Measurements from ENCODE around the gene PDE4B.

PDE4B gene

DNA sequence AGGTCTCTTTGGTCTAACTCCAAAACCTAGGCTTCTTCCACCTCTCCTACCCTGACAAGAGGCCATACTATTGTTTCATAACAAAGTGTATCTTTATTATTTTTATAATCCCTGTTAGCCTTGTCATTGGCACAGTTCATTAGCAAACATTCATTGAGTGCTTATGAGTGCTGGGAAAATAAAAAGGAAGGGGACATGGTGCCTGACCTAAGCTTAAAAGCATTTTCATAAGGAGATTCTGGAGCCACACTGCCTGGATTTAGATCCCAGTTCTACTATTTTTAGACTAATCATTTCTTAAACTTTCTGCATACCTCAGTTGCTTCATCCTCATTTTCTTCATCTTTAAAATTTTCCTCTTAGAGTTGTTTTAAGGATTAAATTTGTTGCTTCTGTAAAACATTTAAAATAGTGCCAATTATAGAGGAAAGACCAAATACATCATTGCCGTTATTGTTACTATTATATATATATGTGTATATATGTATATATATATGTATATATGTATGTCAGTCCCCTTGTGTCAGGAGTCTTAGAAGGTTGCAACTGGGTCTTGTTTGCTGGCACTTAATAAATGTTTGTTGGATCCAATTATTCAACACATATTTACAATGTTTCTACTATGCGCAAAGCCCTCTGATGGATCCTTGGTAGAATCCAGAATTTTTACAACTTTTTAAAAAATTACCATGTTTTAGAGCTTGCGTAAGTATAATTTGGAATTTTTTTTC lies 490.4 kb downstream of the PDE4B start:
- TF ChIP-seq, protein P1, sequence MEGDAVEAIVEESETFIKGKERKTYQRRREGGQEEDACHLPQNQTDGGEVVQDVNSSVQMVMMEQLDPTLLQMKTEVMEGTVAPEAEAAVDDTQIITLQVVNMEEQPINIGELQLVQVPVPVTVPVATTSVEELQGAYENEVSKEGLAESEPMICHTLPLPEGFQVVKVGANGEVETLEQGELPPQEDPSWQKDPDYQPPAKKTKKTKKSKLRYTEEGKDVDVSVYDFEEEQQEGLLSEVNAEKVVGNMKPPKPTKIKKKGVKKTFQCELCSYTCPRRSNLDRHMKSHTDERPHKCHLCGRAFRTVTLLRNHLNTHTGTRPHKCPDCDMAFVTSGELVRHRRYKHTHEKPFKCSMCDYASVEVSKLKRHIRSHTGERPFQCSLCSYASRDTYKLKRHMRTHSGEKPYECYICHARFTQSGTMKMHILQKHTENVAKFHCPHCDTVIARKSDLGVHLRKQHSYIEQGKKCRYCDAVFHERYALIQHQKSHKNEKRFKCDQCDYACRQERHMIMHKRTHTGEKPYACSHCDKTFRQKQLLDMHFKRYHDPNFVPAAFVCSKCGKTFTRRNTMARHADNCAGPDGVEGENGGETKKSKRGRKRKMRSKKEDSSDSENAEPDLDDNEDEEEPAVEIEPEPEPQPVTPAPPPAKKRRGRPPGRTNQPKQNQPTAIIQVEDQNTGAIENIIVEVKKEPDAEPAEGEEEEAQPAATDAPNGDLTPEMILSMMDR (IDR thresholded peaks at IDR 0.05; ENCODE audit: control insufficient read depth, extremely low read depth, insufficient read depth): no peak
- peak; percentile 43 for DNase-seq (ENCODE audit: low read depth)
- H3K4me3 ChIP-seq (ENCODE audit: low read depth, low read length): no peak overlapping the region

DNA sequence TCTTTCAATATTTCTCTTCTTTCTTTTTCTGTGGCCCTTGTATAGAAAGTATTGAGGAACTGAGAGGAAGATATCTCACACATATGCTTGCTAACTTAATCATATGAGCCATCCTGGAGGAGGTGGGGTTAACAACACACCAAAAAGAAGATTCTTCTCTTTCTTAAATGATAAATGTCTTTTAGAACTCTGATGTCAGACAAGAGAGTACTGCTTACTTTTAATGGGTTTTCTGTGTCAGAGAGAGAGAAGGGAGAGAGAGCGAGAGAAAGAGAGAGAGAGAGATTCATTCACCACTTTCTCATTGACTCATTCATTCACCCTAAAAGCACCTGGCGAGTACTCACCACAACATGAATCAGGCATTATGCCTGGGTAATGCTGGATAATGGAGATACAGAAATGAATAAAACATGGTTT lies 490.9 kb downstream of the PDE4B start:
- TF ChIP-seq, protein P1 (IDR thresholded peaks at IDR 0.05; ENCODE audit: control insufficient read depth, extremely low read depth, insufficient read depth): no peak
- no peak overlapping the region for H3K4me3 ChIP-seq (ENCODE audit: low read depth, low read length)
- DNase-seq (ENCODE audit: low read depth): no peak

DNA sequence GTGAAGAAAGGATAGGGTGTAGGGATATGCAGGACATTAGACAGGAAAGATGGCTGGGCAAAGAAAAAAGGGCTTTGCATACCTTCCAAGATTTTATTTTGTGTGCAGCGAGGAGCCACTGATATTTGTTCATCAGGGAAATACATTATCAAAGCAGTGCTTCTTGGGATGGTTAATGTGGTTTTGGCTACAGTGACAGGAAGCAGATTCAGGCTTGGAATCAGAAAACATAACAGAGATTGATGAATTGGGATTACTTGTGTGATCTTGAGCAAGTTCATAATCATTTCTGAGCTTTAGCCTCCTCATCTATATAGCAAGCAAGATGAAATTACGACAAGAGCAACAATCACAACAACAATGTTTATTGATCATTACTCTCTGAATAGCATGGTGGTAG lies 492.1 kb downstream of the PDE4B start:
- H3K4me3 ChIP-seq (ENCODE audit: low read depth, low read length): no peak overlapping the region
- DNase-seq (ENCODE audit: low read depth): no peak
- TF ChIP-seq, protein P1 (IDR thresholded peaks at IDR 0.05; ENCODE audit: control insufficient read depth, extremely low read depth, insufficient read depth): no peak

GRCh38 chr1:66285618-66286270 lies 493.0 kb downstream of the PDE4B start:
- H3K4me3 ChIP-seq (ENCODE audit: low read depth, low read length): no peak overlapping the region
- DNase-seq (ENCODE audit: low read depth): peak; percentile 38
- TF ChIP-seq, protein P1 (IDR thresholded peaks at IDR 0.05; ENCODE audit: control insufficient read depth, extremely low read depth, insufficient read depth): no peak

DNA sequence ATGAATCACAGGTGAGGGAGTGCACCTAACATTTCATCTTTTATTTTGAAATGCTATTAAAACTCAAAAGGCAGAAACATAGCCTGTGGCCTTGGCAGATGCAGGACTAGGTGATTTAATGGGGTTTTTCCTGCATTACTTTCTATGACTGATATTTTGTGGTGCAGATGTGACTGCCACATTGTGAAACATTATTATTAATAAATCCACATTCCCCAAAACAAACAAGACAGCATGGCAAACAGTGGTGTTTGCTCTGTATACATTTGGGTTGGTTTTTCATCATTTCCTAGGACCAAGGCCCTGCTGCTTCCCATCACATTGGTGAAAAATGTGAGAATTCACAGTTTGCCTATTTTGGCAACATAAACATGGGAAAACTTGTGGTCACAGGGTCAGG lies 493.6 kb downstream of the PDE4B start:
- H3K4me3 ChIP-seq (ENCODE audit: low read depth, low read length): no peak overlapping the region
- TF ChIP-seq, protein P1 (IDR thresholded peaks at IDR 0.05; ENCODE audit: control insufficient read depth, extremely low read depth, insufficient read depth): no peak
- no peak for DNase-seq (ENCODE audit: low read depth)

DNA sequence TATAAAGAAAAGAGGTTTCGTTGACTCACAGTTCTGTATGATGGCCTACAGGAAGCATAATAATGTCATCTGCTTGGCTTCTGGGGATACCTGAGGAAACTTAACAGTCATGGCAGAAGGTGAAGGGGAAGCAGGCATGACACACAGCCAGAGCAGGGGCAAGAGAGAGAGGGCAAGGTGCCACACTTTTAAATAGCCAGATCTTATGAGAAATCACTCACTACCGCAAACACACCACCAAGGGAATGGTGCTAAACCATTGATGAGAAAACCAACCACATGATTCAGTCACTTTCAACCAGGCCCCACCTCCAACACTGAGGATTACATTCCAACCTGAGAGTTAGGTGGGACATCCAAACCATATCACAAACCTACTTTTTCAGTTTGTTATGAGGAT lies 495.4 kb downstream of the PDE4B start:
- TF ChIP-seq, protein P1 (IDR thresholded peaks at IDR 0.05; ENCODE audit: control insufficient read depth, extremely low read depth, insufficient read depth): no peak

More for the DNA sequence above, 495.4 kb downstream of the PDE4B start:
- DNase-seq (ENCODE audit: low read depth): no peak
- no peak overlapping the region for H3K4me3 ChIP-seq (ENCODE audit: low read depth, low read length)

Data from LNCaP clone FGC (cell line).